ENCODE data around the gene THSD7A.

The THSD7A gene

DNA sequence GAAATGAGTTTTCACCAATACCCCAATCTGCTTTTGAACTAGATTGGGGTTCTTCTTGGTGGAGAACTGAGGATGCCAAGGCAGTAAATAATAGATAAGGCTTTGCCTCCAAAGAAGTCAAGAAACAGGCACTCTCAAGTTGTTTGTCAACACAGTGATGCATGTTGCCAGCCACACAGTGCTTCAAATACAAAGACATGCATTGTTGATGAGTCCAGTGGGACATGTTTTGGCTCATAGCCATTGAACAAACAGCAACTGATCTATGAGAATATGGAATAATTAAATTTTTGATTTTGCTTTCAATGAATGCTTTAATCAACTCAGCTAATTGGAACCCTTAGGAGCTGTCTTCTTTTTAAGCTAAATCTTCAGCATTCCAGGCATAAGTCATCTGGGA lies 346.4 kb downstream of the THSD7A start:
- no peak overlapping the region for H3K4me3 ChIP-seq (ENCODE audit: low read depth, low read length)
- no peaks in the 10 kb centered on the region for H3K36me3 ChIP-seq (ENCODE audit: control insufficient read depth, insufficient read depth, low read length)
- no peak overlapping the region for H3K27ac ChIP-seq (ENCODE audit: low read depth, low read length)
- H3K27me3 ChIP-seq (ENCODE audit: control insufficient read depth, insufficient read depth, low read length), result no peaks in the 10 kb centered on the region
- H3K4me1 ChIP-seq (ENCODE audit: control insufficient read depth, insufficient read depth, low read length), result peaks cover 22% of the 10 kb centered on the region
- H3K9me3 ChIP-seq (ENCODE audit: control insufficient read depth, insufficient read depth, low read depth, low read length), result peaks cover 6% of the 10 kb centered on the region
- H3K9ac ChIP-seq (ENCODE audit: low read length), result no peak overlapping the region

DNA sequence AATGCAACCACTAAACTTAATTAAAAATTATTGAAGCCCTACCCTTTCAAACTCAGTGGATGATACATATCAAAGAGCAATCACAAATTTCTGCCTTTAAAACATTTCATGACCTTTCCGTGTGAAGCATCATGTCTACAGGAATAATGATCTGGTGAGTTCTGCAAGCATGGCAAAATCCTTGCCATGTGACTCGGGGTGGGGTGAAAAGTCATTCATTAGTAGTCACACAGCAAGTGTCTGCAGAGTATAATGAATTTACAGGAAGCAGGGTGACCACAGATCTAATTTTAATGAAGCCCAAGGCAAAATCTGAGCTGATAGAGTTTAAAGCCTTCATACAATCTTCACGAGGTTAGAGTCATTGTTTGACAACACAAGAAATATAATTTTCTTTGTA lies 351.9 kb downstream of the THSD7A start:
- Histone ChIP-seq H3K27me3 (ENCODE audit: control insufficient read depth, insufficient read depth, low read length) (no peaks in the 10 kb centered on the region), H3K9ac (ENCODE audit: low read length) (no peak overlapping the region), H3K9me3 (ENCODE audit: control insufficient read depth, insufficient read depth, low read depth, low read length) (no peaks in the 10 kb centered on the region), H3K36me3 (ENCODE audit: control insufficient read depth, insufficient read depth, low read length) (no peaks in the 10 kb centered on the region), H3K4me3 (ENCODE audit: low read depth, low read length) (no peak overlapping the region), H3K27ac (ENCODE audit: low read depth, low read length) (no peak overlapping the region), H3K4me1 (ENCODE audit: control insufficient read depth, insufficient read depth, low read length) (no peaks in the 10 kb centered on the region)

DNA sequence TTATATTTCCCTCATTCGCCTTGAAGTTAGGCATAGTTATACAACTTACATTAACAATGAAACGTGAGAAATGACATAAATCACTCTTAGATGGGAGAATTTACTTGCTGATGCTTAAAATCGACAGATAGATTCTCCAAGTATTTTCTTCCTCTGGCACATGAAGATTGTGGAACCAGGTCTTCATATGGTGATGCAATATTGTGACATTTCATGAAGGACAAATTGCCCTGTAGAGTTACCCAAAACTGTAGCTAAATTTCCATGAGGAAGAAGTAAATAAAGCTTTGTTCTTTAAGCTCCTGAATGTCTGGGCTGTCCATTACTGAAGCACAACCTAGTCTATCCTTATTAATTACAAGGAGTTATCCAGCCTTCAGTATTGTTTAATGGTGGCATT lies 353.1 kb downstream of the THSD7A start:
- Histone ChIP-seq H3K9ac (ENCODE audit: low read length) (no peak overlapping the region), H3K4me1 (ENCODE audit: control insufficient read depth, insufficient read depth, low read length) (no peaks in the 10 kb centered on the region), H3K4me3 (ENCODE audit: low read depth, low read length) (no peak overlapping the region), H3K9me3 (ENCODE audit: control insufficient read depth, insufficient read depth, low read depth, low read length) (no peaks in the 10 kb centered on the region), H3K27ac (ENCODE audit: low read depth, low read length) (no peak overlapping the region), H3K27me3 (ENCODE audit: control insufficient read depth, insufficient read depth, low read length) (no peaks in the 10 kb centered on the region), H3K36me3 (ENCODE audit: control insufficient read depth, insufficient read depth, low read length) (no peaks in the 10 kb centered on the region)

DNA sequence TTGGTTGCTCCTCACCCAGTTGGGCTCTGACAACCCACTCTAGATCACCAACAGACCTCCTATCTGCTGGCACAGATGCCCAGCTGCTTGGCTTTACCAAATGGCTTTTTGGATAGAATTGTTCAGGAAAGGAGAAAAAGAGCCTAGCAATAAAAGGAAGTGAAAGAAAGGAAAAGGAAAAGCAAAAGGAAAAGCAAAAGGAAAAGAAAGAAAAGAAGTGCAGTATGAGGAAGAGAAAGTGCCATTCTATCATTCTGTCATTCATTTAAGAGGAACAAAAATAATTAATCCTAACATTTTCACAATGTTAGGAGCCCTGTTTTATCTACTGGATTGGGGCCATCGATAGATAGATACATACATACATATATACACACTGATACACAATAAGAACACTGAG lies 353.6 kb downstream of the THSD7A start:
- Histone ChIP-seq H3K9ac (ENCODE audit: low read length) (no peak overlapping the region), H3K4me1 (ENCODE audit: control insufficient read depth, insufficient read depth, low read length) (no peaks in the 10 kb centered on the region), H3K27ac (ENCODE audit: low read depth, low read length) (no peak overlapping the region), H3K36me3 (ENCODE audit: control insufficient read depth, insufficient read depth, low read length) (no peaks in the 10 kb centered on the region), H3K27me3 (ENCODE audit: control insufficient read depth, insufficient read depth, low read length) (no peaks in the 10 kb centered on the region), H3K9me3 (ENCODE audit: control insufficient read depth, insufficient read depth, low read depth, low read length) (no peaks in the 10 kb centered on the region), H3K4me3 (ENCODE audit: low read depth, low read length) (no peak overlapping the region)

DNA sequence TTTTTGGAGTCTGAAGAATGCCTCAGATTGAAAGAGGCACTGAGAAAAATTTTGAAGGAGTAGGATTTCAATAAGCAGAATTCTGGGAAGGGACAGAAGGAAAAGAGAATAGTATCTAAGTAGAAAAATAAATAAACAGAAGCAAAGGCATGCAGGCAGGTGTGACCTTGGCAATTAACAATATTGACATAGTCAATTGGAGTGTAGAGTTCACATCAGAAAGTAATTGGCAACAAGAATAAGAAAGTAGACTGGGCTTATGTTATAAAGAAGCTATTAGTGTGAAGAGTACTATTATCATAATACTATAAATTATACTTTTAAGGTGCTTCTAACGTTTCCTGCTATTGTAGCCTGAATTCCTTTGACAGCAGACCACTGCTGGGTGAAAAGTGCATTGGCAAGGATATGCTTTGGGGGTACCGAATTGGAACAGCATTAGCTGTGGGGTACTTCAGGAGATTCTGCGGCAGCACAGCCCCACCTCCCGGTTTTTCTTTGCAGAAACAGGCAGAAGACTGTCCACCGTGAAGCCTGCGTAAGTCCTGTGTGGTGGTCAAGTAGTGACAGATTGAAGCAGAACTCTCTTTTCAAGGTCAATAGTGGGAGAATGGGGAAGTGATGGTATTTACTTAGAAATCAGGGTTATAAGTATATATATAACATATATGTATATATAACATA lies 357.0 kb downstream of the THSD7A start:
- H3K27me3 ChIP-seq (ENCODE audit: control insufficient read depth, insufficient read depth, low read length), result no peaks in the 10 kb centered on the region
- H3K4me1 ChIP-seq (ENCODE audit: control insufficient read depth, insufficient read depth, low read length), result no peaks in the 10 kb centered on the region
- H3K9me3 ChIP-seq (ENCODE audit: control insufficient read depth, insufficient read depth, low read depth, low read length), result no peaks in the 10 kb centered on the region
- no peaks in the 10 kb centered on the region for H3K36me3 ChIP-seq (ENCODE audit: control insufficient read depth, insufficient read depth, low read length)
- H3K4me3 ChIP-seq (ENCODE audit: low read depth, low read length), result no peak overlapping the region
- no peak overlapping the region for H3K27ac ChIP-seq (ENCODE audit: low read depth, low read length)
- no peak overlapping the region for H3K9ac ChIP-seq (ENCODE audit: low read length)

DNA sequence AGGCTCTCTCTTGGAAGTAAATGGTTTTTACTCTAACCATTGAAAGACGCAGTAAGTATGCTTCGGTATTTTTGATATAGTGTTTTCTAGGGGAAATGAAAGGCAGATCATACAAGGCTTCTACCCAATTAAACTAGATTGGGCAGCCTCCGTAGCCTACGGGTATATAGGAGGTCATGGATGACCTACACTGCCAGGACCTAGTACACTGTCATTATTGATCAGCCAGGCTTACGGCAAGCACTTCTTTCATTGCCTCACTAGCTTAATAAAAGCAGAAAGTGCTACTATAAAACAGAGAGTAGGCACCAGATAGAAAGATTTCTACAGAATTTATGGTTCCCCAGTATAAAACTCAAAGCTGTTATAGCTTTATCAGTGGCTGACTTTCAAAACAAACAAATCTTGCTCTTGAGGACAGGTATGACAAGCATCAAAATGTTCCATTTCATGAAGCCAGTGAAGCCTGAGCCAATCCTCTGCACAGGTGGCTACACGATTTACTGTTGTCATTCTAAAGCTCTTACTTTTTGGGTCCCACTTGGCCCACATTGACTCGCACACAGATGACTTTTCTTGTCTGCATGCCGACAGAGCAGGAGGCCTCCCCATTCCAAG lies 358.1 kb downstream of the THSD7A start:
- Histone ChIP-seq H3K9me3 (ENCODE audit: control insufficient read depth, insufficient read depth, low read depth, low read length) (no peaks in the 10 kb centered on the region), H3K9ac (ENCODE audit: low read length) (no peak overlapping the region), H3K27me3 (ENCODE audit: control insufficient read depth, insufficient read depth, low read length) (no peaks in the 10 kb centered on the region), H3K27ac (ENCODE audit: low read depth, low read length) (no peak overlapping the region), H3K36me3 (ENCODE audit: control insufficient read depth, insufficient read depth, low read length) (no peaks in the 10 kb centered on the region), H3K4me3 (ENCODE audit: low read depth, low read length) (no peak overlapping the region), H3K4me1 (ENCODE audit: control insufficient read depth, insufficient read depth, low read length) (no peaks in the 10 kb centered on the region)

DNA sequence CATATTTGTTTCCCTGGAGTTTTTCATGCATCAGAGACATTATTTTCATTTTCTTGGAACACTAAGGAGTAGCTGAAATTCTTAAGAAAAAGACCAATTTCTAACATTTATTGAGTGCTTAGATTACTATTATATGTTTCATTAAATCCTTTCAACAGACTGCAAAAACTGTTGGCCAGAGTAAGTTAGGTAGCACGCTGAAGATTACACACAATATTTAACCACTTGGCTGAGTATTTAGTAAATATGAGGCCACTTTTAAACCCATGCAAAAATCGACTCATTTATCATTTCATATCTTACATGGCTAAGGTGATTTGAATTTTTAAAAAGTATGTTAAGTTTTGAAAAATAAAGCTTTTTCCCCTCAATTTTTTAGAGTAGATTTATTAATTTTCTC lies 358.8 kb downstream of the THSD7A start:
- Histone ChIP-seq H3K9me3 (ENCODE audit: control insufficient read depth, insufficient read depth, low read depth, low read length) (no peaks in the 10 kb centered on the region), H3K27ac (ENCODE audit: low read depth, low read length) (no peak overlapping the region), H3K27me3 (ENCODE audit: control insufficient read depth, insufficient read depth, low read length) (no peaks in the 10 kb centered on the region), H3K4me3 (ENCODE audit: low read depth, low read length) (no peak overlapping the region), H3K36me3 (ENCODE audit: control insufficient read depth, insufficient read depth, low read length) (no peaks in the 10 kb centered on the region), H3K9ac (ENCODE audit: low read length) (no peak overlapping the region), H3K4me1 (ENCODE audit: control insufficient read depth, insufficient read depth, low read length) (no peaks in the 10 kb centered on the region)

DNA sequence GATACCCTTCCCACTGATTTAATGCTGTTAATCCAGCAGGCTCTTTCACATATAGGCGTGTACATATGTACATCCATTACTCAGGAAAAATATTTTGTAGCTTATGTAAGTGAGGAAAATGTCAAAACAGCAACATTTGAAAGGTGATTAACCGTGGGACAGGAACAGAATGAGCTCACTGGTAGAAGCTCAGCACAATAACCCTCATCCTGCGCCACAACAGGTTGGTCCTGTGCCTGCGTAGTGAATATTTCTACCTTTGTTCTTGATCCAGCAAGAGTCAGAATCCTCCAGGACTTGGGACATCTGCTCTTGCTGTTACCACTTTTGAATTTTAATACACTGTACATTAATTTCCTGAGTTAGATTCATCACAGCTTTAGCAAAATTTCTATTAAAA lies 359.4 kb downstream of the THSD7A start:
- no peaks in the 10 kb centered on the region for H3K27me3 ChIP-seq (ENCODE audit: control insufficient read depth, insufficient read depth, low read length)
- H3K4me3 ChIP-seq (ENCODE audit: low read depth, low read length), result no peak overlapping the region
- no peaks in the 10 kb centered on the region for H3K9me3 ChIP-seq (ENCODE audit: control insufficient read depth, insufficient read depth, low read depth, low read length)
- no peaks in the 10 kb centered on the region for H3K36me3 ChIP-seq (ENCODE audit: control insufficient read depth, insufficient read depth, low read length)
- H3K9ac ChIP-seq (ENCODE audit: low read length), result no peak overlapping the region
- H3K4me1 ChIP-seq (ENCODE audit: control insufficient read depth, insufficient read depth, low read length), result no peaks in the 10 kb centered on the region
- H3K27ac ChIP-seq (ENCODE audit: low read depth, low read length), result no peak overlapping the region

DNA sequence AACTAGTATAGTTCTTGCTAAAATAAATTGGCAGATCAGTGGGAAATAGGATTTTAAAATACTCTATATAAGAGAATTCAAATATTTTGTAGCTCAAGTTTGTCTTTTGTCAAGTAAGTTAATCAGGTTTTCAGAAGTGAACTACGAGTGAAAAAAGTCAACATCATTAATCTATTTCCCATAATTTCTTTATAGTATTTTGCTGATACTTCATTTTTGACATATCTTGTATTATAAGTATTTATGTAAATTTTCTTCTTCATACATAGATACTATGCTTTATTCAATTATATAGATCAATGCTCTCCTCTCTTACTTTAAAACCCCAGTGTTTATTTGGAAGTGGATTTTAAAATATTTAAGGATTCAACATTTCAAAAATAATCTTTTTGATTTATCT lies 360.7 kb downstream of the THSD7A start:
- Histone ChIP-seq H3K36me3 (ENCODE audit: control insufficient read depth, insufficient read depth, low read length) (no peaks in the 10 kb centered on the region), H3K4me1 (ENCODE audit: control insufficient read depth, insufficient read depth, low read length) (no peaks in the 10 kb centered on the region), H3K9me3 (ENCODE audit: control insufficient read depth, insufficient read depth, low read depth, low read length) (no peaks in the 10 kb centered on the region), H3K9ac (ENCODE audit: low read length) (no peak overlapping the region), H3K27ac (ENCODE audit: low read depth, low read length) (no peak overlapping the region), H3K27me3 (ENCODE audit: control insufficient read depth, insufficient read depth, low read length) (no peaks in the 10 kb centered on the region), H3K4me3 (ENCODE audit: low read depth, low read length) (no peak overlapping the region)

DNA sequence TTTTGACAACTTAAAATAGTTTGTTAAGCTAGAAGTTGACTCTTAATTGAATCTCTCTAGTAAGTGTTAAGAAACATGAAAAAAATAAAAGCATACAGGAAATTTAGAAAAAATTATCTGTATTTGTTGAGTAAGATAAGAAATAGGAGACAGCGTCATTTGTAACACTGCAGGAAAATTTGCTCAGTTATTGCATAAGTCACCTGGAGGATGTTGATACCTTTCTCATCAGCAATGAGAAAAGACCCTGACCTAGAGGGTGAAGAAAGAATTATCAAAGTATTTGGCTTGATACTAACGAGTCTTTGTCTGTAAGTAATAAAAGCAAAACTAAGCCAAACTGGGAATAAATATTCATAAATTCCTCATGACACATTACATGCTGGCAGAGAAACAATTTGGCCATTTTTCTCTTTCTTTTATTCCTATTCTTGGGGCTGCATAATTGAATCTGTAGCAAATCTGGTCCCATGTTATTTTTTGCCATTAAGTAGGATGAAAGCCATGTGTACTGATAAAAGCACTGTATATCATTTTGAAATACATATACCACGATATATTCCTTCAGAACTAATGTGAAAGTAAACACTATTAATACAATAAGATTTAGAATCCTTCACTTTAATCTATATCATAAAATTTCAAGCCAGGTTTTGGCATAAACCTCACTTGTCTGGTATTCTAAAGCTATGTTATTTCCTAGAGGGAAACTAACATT lies 362.8 kb downstream of the THSD7A start:
- Histone ChIP-seq H3K36me3 (ENCODE audit: control insufficient read depth, insufficient read depth, low read length) (no peaks in the 10 kb centered on the region), H3K4me1 (ENCODE audit: control insufficient read depth, insufficient read depth, low read length) (no peaks in the 10 kb centered on the region), H3K4me3 (ENCODE audit: low read depth, low read length) (no peak overlapping the region), H3K9ac (ENCODE audit: low read length) (no peak overlapping the region), H3K9me3 (ENCODE audit: control insufficient read depth, insufficient read depth, low read depth, low read length) (no peaks in the 10 kb centered on the region), H3K27ac (ENCODE audit: low read depth, low read length) (no peak overlapping the region), H3K27me3 (ENCODE audit: control insufficient read depth, insufficient read depth, low read length) (no peaks in the 10 kb centered on the region)

DNA sequence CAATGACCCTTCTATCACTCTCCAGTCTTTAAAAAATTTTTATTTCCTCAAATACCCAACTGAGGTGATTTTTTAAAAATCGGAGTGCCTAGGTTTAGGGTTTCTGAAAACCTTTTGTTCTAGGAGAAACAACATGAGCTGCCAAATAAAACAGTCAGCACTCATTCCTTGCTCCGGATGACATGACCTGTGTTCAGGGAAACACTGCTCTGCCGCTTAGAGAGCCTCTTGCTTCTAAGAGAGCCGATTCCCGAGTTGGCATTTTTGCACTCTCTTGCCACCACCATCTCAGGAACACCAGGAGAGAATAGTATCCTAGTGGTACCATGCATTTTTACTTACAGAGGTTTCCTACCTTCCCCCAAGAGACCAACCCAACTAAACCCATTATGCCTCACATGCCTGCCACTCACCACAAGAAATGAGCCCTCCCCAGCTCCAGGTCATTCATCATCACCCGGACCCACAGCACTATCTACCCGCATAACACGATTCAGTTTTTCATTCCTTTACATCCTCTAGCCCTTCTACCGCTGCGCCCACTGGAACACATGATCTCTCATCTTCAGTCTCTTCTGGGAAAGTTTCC lies 365.4 kb downstream of the THSD7A start:
- Histone ChIP-seq H3K9me3 (ENCODE audit: control insufficient read depth, insufficient read depth, low read depth, low read length) (no peaks in the 10 kb centered on the region), H3K36me3 (ENCODE audit: control insufficient read depth, insufficient read depth, low read length) (no peaks in the 10 kb centered on the region), H3K4me3 (ENCODE audit: low read depth, low read length) (no peak overlapping the region), H3K27ac (ENCODE audit: low read depth, low read length) (no peak overlapping the region), H3K9ac (ENCODE audit: low read length) (no peak overlapping the region), H3K27me3 (ENCODE audit: control insufficient read depth, insufficient read depth, low read length) (no peaks in the 10 kb centered on the region), H3K4me1 (ENCODE audit: control insufficient read depth, insufficient read depth, low read length) (no peaks in the 10 kb centered on the region)
